OCI-LY7 (cell line): ENCODE measurements around the gene PLK2. TPM values are rescaled to one million over a fixed set of nuclear protein-coding genes. Genes with fewer than 3 reads are reported as not detected.

Source experiments
- Bru-seq: library from RNA; stranded (reverse); fragments of 400-500 nt; gene quantifications from one replicate; lab custom pipeline; 2021; lab: Mats Ljungman, UMichigan
- BruChase-seq, 2 experiments: library from RNA; stranded (reverse); fragments of 400-500 nt; gene quantifications; one replicate each; lab custom pipeline; 2021; lab: Mats Ljungman, UMichigan
- BruUV-seq: library from RNA; stranded (reverse); fragments of 400-500 nt; replicated peaks from 2 replicates; lab custom pipeline; 2021; lab: Mats Ljungman, UMichigan
- CTCF ChIA-PET: fragments of 300-600 bp; sonication (Branson Sonifier 250); formaldehyde crosslinking; loops from one replicate; lab custom pipeline; 2022; ENCODE audit warnings: antibody characterized with exemption; ENCODE audit not compliant: unreplicated experiment; lab: Charles Lee
- POLR2A ChIA-PET: fragments of 300-600 bp; sonication (Branson Sonifier 250); formaldehyde crosslinking; loops from one replicate; lab custom pipeline; 2022; ENCODE audit warnings: antibody characterized with exemption; lab: Charles Lee
- DNase-seq: peaks from one replicate; pipeline ENCODE4 v3.0.0-alpha.2; 2015; ENCODE audit warnings: low spot score
- H2AFZ ChIP-seq: fragments of 200-600 bp; sonication (generic), shearing (Covaris generic); 2 replicates; pipeline ENCODE4 v1.6.1; 2014; ENCODE audit warnings: mild to moderate bottlenecking, antibody characterized with exemption, low read length, moderate library complexity
- H3K27ac ChIP-seq: fragments of 200-600 bp; sonication (generic); 2 replicates; pipeline ENCODE4 v1.5.1; 2014; ENCODE audit warnings: mixed run types, low read depth, mild to moderate bottlenecking, moderate library complexity, low read length, inconsistent platforms; ENCODE audit not compliant: poor library complexity, severe bottlenecking
- H3K36me3 ChIP-seq: fragments of 200-600 bp; sonication (generic); 2 replicates; pipeline ENCODE4 v1.6.1; 2014; ENCODE audit warnings: mild to moderate bottlenecking, antibody characterized with exemption, low read length, moderate library complexity, mixed read lengths; ENCODE audit not compliant: insufficient read depth
- H3K4me1 ChIP-seq: fragments of 200-600 bp; sonication (generic); 2 replicates; pipeline ENCODE4 v1.5.1; 2014; ENCODE audit warnings: mild to moderate bottlenecking, low read length; ENCODE audit not compliant: insufficient read depth, poor library complexity, severe bottlenecking
- H3K4me2 ChIP-seq: fragments of 200-600 bp; sonication (generic); 2 replicates; pipeline ENCODE4 v1.6.1; 2014; ENCODE audit warnings: mild to moderate bottlenecking, low read length
- H3K4me3 ChIP-seq: fragments of 200-600 bp; sonication (generic); 2 replicates; pipeline ENCODE4 v1.5.1; 2014; ENCODE audit warnings: mild to moderate bottlenecking, low read depth, low read length; ENCODE audit not compliant: poor library complexity, severe bottlenecking
- H3K79me2 ChIP-seq: fragments of 200-600 bp; sonication (generic); 2 replicates; pipeline ENCODE4 v1.6.1; 2016; ENCODE audit warnings: low read depth, mild to moderate bottlenecking, low read length, moderate library complexity, mixed read lengths; ENCODE audit not compliant: insufficient read depth
- H3K9me2 ChIP-seq: fragments of 200-600 bp; sonication (generic); 2 replicates; pipeline ENCODE4 v1.6.1; 2016; ENCODE audit warnings: mild to moderate bottlenecking, low read length, mixed read lengths; ENCODE audit not compliant: insufficient read depth
- H3K9me3 ChIP-seq: fragments of 200-600 bp; sonication (generic); 2 replicates; pipeline ENCODE4 v1.6.1; 2014; ENCODE audit warnings: mild to moderate bottlenecking, mixed run types, low read length, mixed read lengths
- H4K20me1 ChIP-seq: fragments of 200-600 bp; sonication (generic); 2 replicates; pipeline ENCODE4 v1.6.1; 2014; ENCODE audit warnings: mild to moderate bottlenecking, antibody characterized with exemption, low read length, moderate library complexity, mixed read lengths; ENCODE audit not compliant: insufficient read depth
- CTCF ChIP-seq: fragments of 200-600 bp; sonication (generic); conservative IDR thresholded peaks from 2 replicates; pipeline ENCODE4 v1.5.1; 2014; ENCODE audit warnings: mild to moderate bottlenecking, antibody characterized with exemption, low read length, moderate library complexity, mixed read lengths
- EZH2phosphoT487 ChIP-seq: fragments of 200-600 bp; sonication (generic); IDR thresholded peaks from 2 replicates; pipeline ENCODE4 v1.6.1; 2018; ENCODE audit warnings: low read depth, borderline replicate concordance, mild to moderate bottlenecking, mixed run types, antibody characterized with exemption, low read length, moderate library complexity, mixed read lengths
- intact Hi-C: fragments of 100-400 bp; cut with micrococcal nuclease; formaldehyde crosslinking; loops from one replicate; pipeline ENCODE4 v1.10.0; 2022; ENCODE audit not compliant: unreplicated experiment
- long read RNA-seq: library from polyadenylated mRNA; stranded (forward); transcript quantifications from one replicate; pipeline ENCODE4 v2.0.0, GENCODE V29; 2022
- total RNA-seq, 2 experiments: library from RNA; depleted of rRNA in 1 of 2; stranded (reverse); fragments of >200 nt in 1 of 2; shearing (Covaris generic) in 1 of 2; gene quantifications; 2 replicates each; pipeline ENCODE4 v1.2.3, GENCODE V29; 2014 to 2022

PLK2 gene
- 0.19 TPM in 1 of 2 replicates, not detected in the other for total RNA-seq (2014; rRNA removed; shearing (Covaris generic))
- total RNA-seq (2022): 0.59 TPM in 1 of 2 replicates, not detected in the other
- Bru-seq, nascent RNA: percentile 39 among the genes with signal in this experiment
- BruChase-seq, experiment 1, labeled RNA remaining after a 6-hour chase: percentile 38 among the genes with signal in this experiment
- BruChase-seq, experiment 2, labeled RNA remaining after a 2-hour chase: percentile 41 among the genes with signal in this experiment
- long read RNA-seq: 0 reads

GRCh38 chr5:58460002-58460731, at the start of gene PLK2:
Gene PLK2 (minus strand): TSS chr5:58460086. CDS start chr5:58459959, 127 bp downstream.
- CTCF ChIA-PET: no interaction called here
- TF ChIP-seq CTCF (no peak), EZH2phosphoT487 (no peak)
- POLR2A ChIA-PET: no interaction called here
- H2AFZ ChIP-seq: no peak within 1 kb of the TSS
- H3K27ac ChIP-seq: no peak within 1 kb of the TSS
- no peaks in the 10 kb centered on the region for H3K4me1 ChIP-seq
- H3K9me2 ChIP-seq: no peaks in the 10 kb centered on the region
- intact Hi-C loops: loop anchor here (2.0 to 10.0 kb wide), 2 partner anchors 809 to 965 kb away; no protein-coding TSS in a partner anchor
- H3K4me2 ChIP-seq: no peak within 1 kb of the TSS; the same call in 1 of the 2 replicates
- no TSS peak for BruUV-seq
- H3K36me3 ChIP-seq: no peaks in the 10 kb centered on the region
- H3K9me3 ChIP-seq: no peaks in the 10 kb centered on the region
- no peaks in the 10 kb centered on the region for H3K79me2 ChIP-seq
- no peak within 1 kb of the TSS for H3K4me3 ChIP-seq
- no peak for DNase-seq
- H4K20me1 ChIP-seq: no peaks in the 10 kb centered on the region

- Histone ChIP-seq H3K4me1 (peaks cover 17% of the 10 kb centered on the region), H3K4me2 (no peak overlapping the region), H3K27ac (no peak overlapping the region), H3K36me3 (no peaks in the 10 kb centered on the region), H3K9me3 (no peaks in the 10 kb centered on the region), H4K20me1 (0 out of 2 replicates have a peak, but pooled peaks cover 4% of the 10 kb centered on the region), H2AFZ (no peak overlapping the region), H3K9me2 (no peaks in the 10 kb centered on the region), H3K79me2 (no peaks in the 10 kb centered on the region), H3K4me3 (no peak overlapping the region)
- no peak for DNase-seq
- POLR2A ChIA-PET: no interaction called here
- intact Hi-C loops: loop anchor here (2.0 kb wide), 1 partner anchor 17 kb away; the partner anchor contains the start of gene GAPT
- TF ChIP-seq CTCF (no peak), EZH2phosphoT487 (no peak)
- no TSS peak for BruUV-seq
- CTCF ChIA-PET: no interaction called here
Measured at GRCh38 chr5:58507715-58508114, 47.8 kb upstream of the PLK2 start.
